Measurements from ENCODE around the gene HIBADH.

HIBADH gene

GRCh38 chr7:27688056-27688455 lies 25.4 kb upstream of the HIBADH start:
- ChIA-PET CTCF (no interaction called here), POLR2A (no interaction called here)
- DNase-seq (ENCODE audit: extremely low spot score): no peak
- TF ChIP-seq SUZ12 (IDR thresholded peaks at IDR 0.05) (no peak), ELF4 (IDR thresholded peaks at IDR 0.05) (no peak), TARDBP (IDR thresholded peaks at IDR 0.05) (no peak), PKNOX1 (IDR thresholded peaks at IDR 0.05) (no peak), NFRKB (IDR thresholded peaks at IDR 0.05) (no peak), FOXA1 (IDR thresholded peaks at IDR 0.05) (no peak), BHLHE40 (IDR thresholded peaks at IDR 0.05; ENCODE audit: borderline replicate concordance) (no peak), HDGF (IDR thresholded peaks at IDR 0.05; ENCODE audit: borderline replicate concordance) (no peak), FOXK2 (IDR thresholded peaks at IDR 0.05) (no peak), SP1 (IDR thresholded peaks at IDR 0.05) (no peak), CTBP1 (IDR thresholded peaks at IDR 0.05; ENCODE audit: borderline replicate concordance) (no peak)

GRCh38 chr7:27686315-27686714 lies 23.6 kb upstream of the HIBADH start:
- no peak for TF ChIP-seq HDGF (IDR thresholded peaks at IDR 0.05; ENCODE audit: borderline replicate concordance)
- no peak for TF ChIP-seq ARNT (IDR thresholded peaks at IDR 0.05)
- no peak for TF ChIP-seq BHLHE40 (IDR thresholded peaks at IDR 0.05; ENCODE audit: borderline replicate concordance)
- TF ChIP-seq TARDBP (IDR thresholded peaks at IDR 0.05): no peak
- no peak for TF ChIP-seq CTBP1 (IDR thresholded peaks at IDR 0.05; ENCODE audit: borderline replicate concordance)
- TF ChIP-seq PKNOX1 (IDR thresholded peaks at IDR 0.05): no peak
- no peak for TF ChIP-seq FOXK2 (IDR thresholded peaks at IDR 0.05)
- no peak for TF ChIP-seq SUZ12 (IDR thresholded peaks at IDR 0.05)
- TF ChIP-seq ELF4 (IDR thresholded peaks at IDR 0.05): no peak
- TF ChIP-seq SP1 (IDR thresholded peaks at IDR 0.05): no peak
- no peak for TF ChIP-seq FOXA1 (IDR thresholded peaks at IDR 0.05)
- no peak for TF ChIP-seq ZNF384 (IDR thresholded peaks at IDR 0.05)
- no peak for DNase-seq (ENCODE audit: extremely low spot score)
- ChIA-PET CTCF (interaction anchor here (0.6 kb wide), 1 partner anchor 408 kb away, joined by 3 read pairs; no protein-coding TSS in a partner anchor), POLR2A (interaction anchor here (0.6 kb wide), 1 partner anchor 530 kb away, joined by 3 read pairs; the partner anchor contains the start of gene HOXA7)

- POLR2A ChIA-PET: no interaction called here
- CTCF ChIA-PET: no interaction called here
- no peak for TF ChIP-seq CTBP1 (IDR thresholded peaks at IDR 0.05; ENCODE audit: borderline replicate concordance)
- no peak for TF ChIP-seq LEF1 (IDR thresholded peaks at IDR 0.05; ENCODE audit: borderline replicate concordance)
- TF ChIP-seq ZNF384 (IDR thresholded peaks at IDR 0.05): no peak
- TF ChIP-seq TARDBP (IDR thresholded peaks at IDR 0.05): no peak
- TF ChIP-seq FOXM1 (IDR thresholded peaks at IDR 0.05; ENCODE audit: borderline replicate concordance): no peak
- TF ChIP-seq L3MBTL2 (conservative IDR thresholded peaks at IDR 0.05): no peak
- no peak for TF ChIP-seq ARNT (IDR thresholded peaks at IDR 0.05)
- no peak for TF ChIP-seq SP1 (IDR thresholded peaks at IDR 0.05)
- no peak for TF ChIP-seq PKNOX1 (IDR thresholded peaks at IDR 0.05)
- no peak for TF ChIP-seq FOXK2 (IDR thresholded peaks at IDR 0.05)
- TF ChIP-seq ELF4 (IDR thresholded peaks at IDR 0.05): no peak
- TF ChIP-seq FOXA1 (IDR thresholded peaks at IDR 0.05): no peak
- no peak for TF ChIP-seq HDGF (IDR thresholded peaks at IDR 0.05; ENCODE audit: borderline replicate concordance)
- no peak for DNase-seq (ENCODE audit: extremely low spot score)
Measured at GRCh38 chr7:27685893-27686292, 23.2 kb upstream of the HIBADH start.

GRCh38 chr7:27685209-27685608 lies 22.5 kb upstream of the HIBADH start:
- no peak for TF ChIP-seq NFRKB (IDR thresholded peaks at IDR 0.05)
- no peak for TF ChIP-seq TARDBP (IDR thresholded peaks at IDR 0.05)
- no peak for TF ChIP-seq CTBP1 (IDR thresholded peaks at IDR 0.05; ENCODE audit: borderline replicate concordance)
- TF ChIP-seq SP1 (IDR thresholded peaks at IDR 0.05): no peak
- TF ChIP-seq FOXK2 (IDR thresholded peaks at IDR 0.05): no peak
- no peak for TF ChIP-seq BHLHE40 (IDR thresholded peaks at IDR 0.05; ENCODE audit: borderline replicate concordance)
- no peak for TF ChIP-seq LEF1 (IDR thresholded peaks at IDR 0.05; ENCODE audit: borderline replicate concordance)
- TF ChIP-seq L3MBTL2 (conservative IDR thresholded peaks at IDR 0.05): no peak
- TF ChIP-seq PKNOX1 (IDR thresholded peaks at IDR 0.05): no peak
- TF ChIP-seq ELF4 (IDR thresholded peaks at IDR 0.05): no peak
- TF ChIP-seq FOXM1 (IDR thresholded peaks at IDR 0.05; ENCODE audit: borderline replicate concordance): no peak
- TF ChIP-seq HDGF (IDR thresholded peaks at IDR 0.05; ENCODE audit: borderline replicate concordance): no peak
- no peak for TF ChIP-seq FOXA1 (IDR thresholded peaks at IDR 0.05)
- no peak for TF ChIP-seq ARNT (IDR thresholded peaks at IDR 0.05)
- no peak for TF ChIP-seq SUZ12 (IDR thresholded peaks at IDR 0.05)
- DNase-seq (ENCODE audit: extremely low spot score): no peak
- CTCF ChIA-PET: no interaction called here
- POLR2A ChIA-PET: no interaction called here

GRCh38 chr7:27684491-27684890 lies 21.8 kb upstream of the HIBADH start:
- ChIA-PET POLR2A (no interaction called here), CTCF (interaction anchor here (0.6 kb wide), 1 partner anchor 89 kb away, joined by 3 read pairs; no protein-coding TSS in a partner anchor)
- DNase-seq (ENCODE audit: extremely low spot score): no peak
- TF ChIP-seq SP1 (IDR thresholded peaks at IDR 0.05) (no peak), TARDBP (IDR thresholded peaks at IDR 0.05) (no peak), L3MBTL2 (conservative IDR thresholded peaks at IDR 0.05) (no peak), HDGF (IDR thresholded peaks at IDR 0.05; ENCODE audit: borderline replicate concordance) (no peak), ZNF384 (IDR thresholded peaks at IDR 0.05) (no peak), NFRKB (IDR thresholded peaks at IDR 0.05) (no peak), SUZ12 (IDR thresholded peaks at IDR 0.05) (no peak), LEF1 (IDR thresholded peaks at IDR 0.05; ENCODE audit: borderline replicate concordance) (no peak), FOXK2 (IDR thresholded peaks at IDR 0.05) (no peak), PKNOX1 (IDR thresholded peaks at IDR 0.05) (no peak), CTBP1 (IDR thresholded peaks at IDR 0.05; ENCODE audit: borderline replicate concordance) (no peak), FOXM1 (IDR thresholded peaks at IDR 0.05; ENCODE audit: borderline replicate concordance) (no peak), BHLHE40 (IDR thresholded peaks at IDR 0.05; ENCODE audit: borderline replicate concordance) (no peak), FOXA1 (IDR thresholded peaks at IDR 0.05) (no peak), ELF4 (IDR thresholded peaks at IDR 0.05) (no peak), ARNT (IDR thresholded peaks at IDR 0.05) (no peak)
